ENCODE measurements around the gene MAST3. TPM values are rescaled to one million over a fixed set of nuclear protein-coding genes. Genes with fewer than 3 reads are reported as not detected.

Gene MAST3
- total RNA-seq, 1 experiment from 2014 or later: 11.5 TPM

DNA sequence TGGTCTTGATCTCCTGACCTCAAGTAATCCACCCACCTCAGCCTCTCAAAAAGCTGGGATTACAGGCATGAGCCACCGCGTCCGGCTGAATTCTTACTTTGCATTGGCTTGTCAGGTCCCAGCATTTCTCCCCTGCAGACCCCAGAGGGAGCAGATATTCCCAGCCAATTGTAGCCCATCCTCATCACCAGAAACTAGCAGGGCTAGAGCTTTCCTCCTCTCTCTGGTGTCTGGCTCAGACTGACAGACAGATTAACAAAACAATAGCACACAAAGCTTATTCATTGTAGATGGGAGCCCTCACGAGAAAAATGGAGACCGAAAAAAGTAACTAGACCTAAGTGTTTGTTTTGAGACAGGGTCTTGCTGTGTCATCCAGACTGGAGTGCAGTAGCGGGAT is 88.0 kb downstream of the MAST3 start (continued):
- TF ChIP-seq, protein P1, sequence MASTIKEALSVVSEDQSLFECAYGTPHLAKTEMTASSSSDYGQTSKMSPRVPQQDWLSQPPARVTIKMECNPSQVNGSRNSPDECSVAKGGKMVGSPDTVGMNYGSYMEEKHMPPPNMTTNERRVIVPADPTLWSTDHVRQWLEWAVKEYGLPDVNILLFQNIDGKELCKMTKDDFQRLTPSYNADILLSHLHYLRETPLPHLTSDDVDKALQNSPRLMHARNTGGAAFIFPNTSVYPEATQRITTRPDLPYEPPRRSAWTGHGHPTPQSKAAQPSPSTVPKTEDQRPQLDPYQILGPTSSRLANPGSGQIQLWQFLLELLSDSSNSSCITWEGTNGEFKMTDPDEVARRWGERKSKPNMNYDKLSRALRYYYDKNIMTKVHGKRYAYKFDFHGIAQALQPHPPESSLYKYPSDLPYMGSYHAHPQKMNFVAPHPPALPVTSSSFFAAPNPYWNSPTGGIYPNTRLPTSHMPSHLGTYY (CRISPR knock-in tag; IDR thresholded peaks at IDR 0.05): no peak
- TF ChIP-seq, protein P2, sequence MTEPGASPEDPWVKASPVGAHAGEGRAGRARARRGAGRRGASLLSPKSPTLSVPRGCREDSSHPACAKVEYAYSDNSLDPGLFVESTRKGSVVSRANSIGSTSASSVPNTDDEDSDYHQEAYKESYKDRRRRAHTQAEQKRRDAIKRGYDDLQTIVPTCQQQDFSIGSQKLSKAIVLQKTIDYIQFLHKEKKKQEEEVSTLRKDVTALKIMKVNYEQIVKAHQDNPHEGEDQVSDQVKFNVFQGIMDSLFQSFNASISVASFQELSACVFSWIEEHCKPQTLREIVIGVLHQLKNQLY (CRISPR knock-in tag; IDR thresholded peaks at IDR 0.05): no peak
- TF ChIP-seq, protein P3, sequence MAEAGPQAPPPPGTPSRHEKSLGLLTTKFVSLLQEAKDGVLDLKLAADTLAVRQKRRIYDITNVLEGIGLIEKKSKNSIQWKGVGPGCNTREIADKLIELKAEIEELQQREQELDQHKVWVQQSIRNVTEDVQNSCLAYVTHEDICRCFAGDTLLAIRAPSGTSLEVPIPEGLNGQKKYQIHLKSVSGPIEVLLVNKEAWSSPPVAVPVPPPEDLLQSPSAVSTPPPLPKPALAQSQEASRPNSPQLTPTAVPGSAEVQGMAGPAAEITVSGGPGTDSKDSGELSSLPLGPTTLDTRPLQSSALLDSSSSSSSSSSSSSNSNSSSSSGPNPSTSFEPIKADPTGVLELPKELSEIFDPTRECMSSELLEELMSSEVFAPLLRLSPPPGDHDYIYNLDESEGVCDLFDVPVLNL (CRISPR knock-in tag; IDR thresholded peaks at IDR 0.05; ENCODE audit: borderline replicate concordance, low read depth): no peak
- TF ChIP-seq ELF4 (CRISPR knock-in tag; IDR thresholded peaks at IDR 0.05; ENCODE audit: low read depth) (no peak), RELA (CRISPR knock-in tag; IDR thresholded peaks at IDR 0.05; ENCODE audit: borderline replicate concordance) (no peak), NFYB (CRISPR knock-in tag; conservative IDR thresholded peaks at IDR 0.05; ENCODE audit: low read depth) (no peak), ZNF219 (CRISPR knock-in tag; IDR thresholded peaks at IDR 0.05; ENCODE audit: borderline replicate concordance) (no peak), TEAD1 (CRISPR knock-in tag; IDR thresholded peaks at IDR 0.05) (no peak)

DNA sequence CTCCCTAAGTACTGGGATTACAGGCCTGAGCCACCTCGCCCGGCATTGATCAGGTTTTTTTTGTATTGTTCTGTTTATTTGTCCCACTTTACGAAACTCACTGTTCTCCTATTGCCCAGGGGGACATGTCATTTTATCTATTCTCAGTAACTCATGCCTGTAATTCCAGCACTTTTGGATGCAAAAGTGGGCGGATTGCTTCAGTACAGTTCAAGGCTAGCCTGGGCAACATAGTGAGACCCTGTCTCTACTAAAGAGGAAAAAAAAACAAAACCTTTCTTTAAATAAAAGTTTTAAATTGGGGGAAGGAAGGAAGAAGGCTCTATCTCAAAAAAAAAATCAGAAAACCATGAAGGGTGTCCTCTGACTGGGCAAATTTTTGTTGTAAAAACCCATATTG is 92.7 kb downstream of the MAST3 start:
- DNase-seq (ENCODE audit: low spot score) (no peak), ATAC-seq (no peak)
- H3K36me3 Mint-ChIP-seq: no peaks in the 10 kb centered on the region; the same call in 1 of the 2 replicates
- TF ChIP-seq, protein P1 (CRISPR knock-in tag; IDR thresholded peaks at IDR 0.05): no peak
- no peak for TF ChIP-seq ZNF263 (CRISPR knock-in tag; IDR thresholded peaks at IDR 0.05; ENCODE audit: low read depth)
- TF ChIP-seq, protein P4, sequence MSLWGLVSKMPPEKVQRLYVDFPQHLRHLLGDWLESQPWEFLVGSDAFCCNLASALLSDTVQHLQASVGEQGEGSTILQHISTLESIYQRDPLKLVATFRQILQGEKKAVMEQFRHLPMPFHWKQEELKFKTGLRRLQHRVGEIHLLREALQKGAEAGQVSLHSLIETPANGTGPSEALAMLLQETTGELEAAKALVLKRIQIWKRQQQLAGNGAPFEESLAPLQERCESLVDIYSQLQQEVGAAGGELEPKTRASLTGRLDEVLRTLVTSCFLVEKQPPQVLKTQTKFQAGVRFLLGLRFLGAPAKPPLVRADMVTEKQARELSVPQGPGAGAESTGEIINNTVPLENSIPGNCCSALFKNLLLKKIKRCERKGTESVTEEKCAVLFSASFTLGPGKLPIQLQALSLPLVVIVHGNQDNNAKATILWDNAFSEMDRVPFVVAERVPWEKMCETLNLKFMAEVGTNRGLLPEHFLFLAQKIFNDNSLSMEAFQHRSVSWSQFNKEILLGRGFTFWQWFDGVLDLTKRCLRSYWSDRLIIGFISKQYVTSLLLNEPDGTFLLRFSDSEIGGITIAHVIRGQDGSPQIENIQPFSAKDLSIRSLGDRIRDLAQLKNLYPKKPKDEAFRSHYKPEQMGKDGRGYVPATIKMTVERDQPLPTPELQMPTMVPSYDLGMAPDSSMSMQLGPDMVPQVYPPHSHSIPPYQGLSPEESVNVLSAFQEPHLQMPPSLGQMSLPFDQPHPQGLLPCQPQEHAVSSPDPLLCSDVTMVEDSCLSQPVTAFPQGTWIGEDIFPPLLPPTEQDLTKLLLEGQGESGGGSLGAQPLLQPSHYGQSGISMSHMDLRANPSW (CRISPR knock-in tag; conservative IDR thresholded peaks at IDR 0.05; ENCODE audit: low read depth): no peak
- no peak for TF ChIP-seq NR1H2 (CRISPR knock-in tag; IDR thresholded peaks at IDR 0.05)
- no peak for TF ChIP-seq MYBL2 (CRISPR knock-in tag; IDR thresholded peaks at IDR 0.05)
- TF ChIP-seq NR3C1 (CRISPR knock-in tag; conservative IDR thresholded peaks at IDR 0.05; ENCODE audit: low read depth): no peak
- TF ChIP-seq GTF2I (CRISPR knock-in tag; conservative IDR thresholded peaks at IDR 0.05): no peak
- TF ChIP-seq SMAD3 (CRISPR knock-in tag; IDR thresholded peaks at IDR 0.05; ENCODE audit: borderline replicate concordance): no peak
- TF ChIP-seq, protein P5, sequence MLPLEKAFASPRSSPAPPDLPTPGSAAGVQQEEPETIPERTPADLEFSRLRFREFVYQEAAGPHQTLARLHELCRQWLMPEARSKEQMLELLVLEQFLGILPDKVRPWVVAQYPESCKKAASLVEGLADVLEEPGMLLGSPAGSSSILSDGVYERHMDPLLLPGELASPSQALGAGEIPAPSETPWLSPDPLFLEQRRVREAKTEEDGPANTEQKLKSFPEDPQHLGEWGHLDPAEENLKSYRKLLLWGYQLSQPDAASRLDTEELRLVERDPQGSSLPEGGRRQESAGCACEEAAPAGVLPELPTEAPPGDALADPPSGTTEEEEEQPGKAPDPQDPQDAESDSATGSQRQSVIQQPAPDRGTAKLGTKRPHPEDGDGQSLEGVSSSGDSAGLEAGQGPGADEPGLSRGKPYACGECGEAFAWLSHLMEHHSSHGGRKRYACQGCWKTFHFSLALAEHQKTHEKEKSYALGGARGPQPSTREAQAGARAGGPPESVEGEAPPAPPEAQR (CRISPR knock-in tag; IDR thresholded peaks at IDR 0.05): no peak
- ChIA-PET POLR2A (interaction anchor here (0.6 to 0.7 kb wide), 2 partner anchors 16 to 38 kb away, joined by 3 read pairs; no protein-coding TSS in a partner anchor), CTCF (interaction anchor here (6.0 kb wide), 1 partner anchor 77 kb away, joined by 33 read pairs; no protein-coding TSS in a partner anchor)
- H3K4me3 Mint-ChIP-seq: no peak overlapping the region
- H3K27me3 Mint-ChIP-seq (ENCODE audit: low read depth): peaks cover 2% of the 10 kb centered on the region; the same call in 1 of the 2 replicates
- H3K4me1 Mint-ChIP-seq: peaks cover 25% of the 10 kb centered on the region
- no peaks in the 10 kb centered on the region for H3K9me3 Mint-ChIP-seq
- H3K27ac Mint-ChIP-seq: peak overlapping the region; percentile 45; the same call in 1 of the 2 replicates

Data from WTC11 (cell line).